KOPT-K1 (cell line): ENCODE measurements around the gene TOX2.

ENCODE experiments used
- H3K27ac ChIP-seq: fragments of 200-600 bp; sonication (generic); 2 replicates; pipeline ENCODE4 v1.5.1; 2016; ENCODE audit warnings: antibody characterized with exemption, mild to moderate bottlenecking, low read depth, low read length; ENCODE audit not compliant: poor library complexity, severe bottlenecking
- H3K36me3 ChIP-seq: fragments of 200-600 bp; sonication (generic); 2 replicates; pipeline ENCODE4 v1.5.1; 2017; ENCODE audit warnings: antibody characterized with exemption, mild to moderate bottlenecking, low read length, moderate library complexity; ENCODE audit not compliant: insufficient read depth
- H3K9me3 ChIP-seq: fragments of 200-600 bp; sonication (generic); 2 replicates; pipeline ENCODE4 v1.5.1; 2017; ENCODE audit warnings: antibody characterized with exemption, low read length, mild to moderate bottlenecking; ENCODE audit not compliant: insufficient read depth, poor library complexity, severe bottlenecking

The TOX2 gene

DNA sequence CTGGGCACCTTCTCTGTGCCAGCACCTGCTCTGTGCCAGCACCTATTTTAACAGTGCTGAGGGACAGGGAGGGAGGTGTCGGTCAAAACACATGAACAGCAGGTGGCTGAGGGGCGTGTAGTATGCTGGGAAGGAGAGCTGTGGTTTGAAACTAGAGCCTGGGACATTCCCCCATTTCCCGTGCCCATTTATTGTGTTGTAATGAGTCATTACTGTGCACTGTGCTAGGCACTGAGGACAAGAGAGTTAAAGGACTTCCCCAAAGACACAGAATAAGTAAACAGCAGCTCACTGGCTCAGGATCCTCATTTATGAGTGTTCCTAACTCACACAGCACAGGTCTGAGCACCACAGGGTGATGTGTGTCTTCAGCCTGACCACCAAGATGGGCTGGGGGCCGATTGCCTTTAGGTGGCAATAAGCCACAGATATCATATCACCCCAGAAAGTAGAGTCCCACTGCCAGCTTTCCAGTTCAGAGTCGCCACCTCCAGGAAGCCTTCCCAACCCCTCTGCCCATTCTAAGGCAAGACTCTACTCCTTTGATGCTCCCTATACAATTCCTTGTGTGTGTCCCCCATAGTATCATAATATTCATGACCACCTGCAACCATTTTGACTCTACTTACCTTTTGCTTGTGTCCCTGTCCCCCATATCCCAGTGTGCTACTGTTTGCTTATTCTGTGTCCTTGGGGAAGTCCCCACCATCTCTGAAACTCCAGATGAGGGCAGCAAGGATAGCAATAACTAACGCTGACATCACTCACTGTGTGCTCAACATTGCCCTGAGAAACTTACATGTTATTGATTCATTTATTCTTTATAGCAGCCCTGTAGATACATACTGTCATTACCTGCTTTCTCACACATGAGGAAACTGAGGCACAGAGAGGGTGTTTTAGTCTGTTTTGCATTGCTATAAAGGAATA is 87.3 kb downstream of the TOX2 start:
- Histone ChIP-seq H3K9me3 (no peaks in the 10 kb centered on the region), H3K36me3 (no peaks in the 10 kb centered on the region), H3K27ac (no peak overlapping the region)

DNA sequence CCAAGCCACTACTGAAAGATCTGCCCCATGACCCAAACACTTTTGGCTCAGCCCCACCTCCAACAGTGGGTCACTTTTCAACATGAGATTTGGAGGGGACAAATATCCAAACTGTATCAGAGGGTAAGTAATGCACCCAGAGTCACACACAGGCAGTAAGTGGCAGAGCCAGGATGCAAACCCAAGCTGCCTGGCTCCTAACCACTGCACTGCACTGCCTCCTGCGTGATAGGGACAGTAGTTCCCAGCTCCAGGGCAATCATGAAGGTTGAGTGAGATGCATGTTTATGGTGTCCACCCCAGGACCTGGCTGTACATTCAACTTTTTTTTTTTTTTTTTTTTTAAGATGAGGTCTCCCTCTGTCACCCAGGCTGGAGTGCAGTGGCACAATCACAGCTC is 88.2 kb downstream of the TOX2 start:
- H3K36me3 ChIP-seq: no peaks in the 10 kb centered on the region
- no peak overlapping the region for H3K27ac ChIP-seq
- H3K9me3 ChIP-seq: no peaks in the 10 kb centered on the region

DNA sequence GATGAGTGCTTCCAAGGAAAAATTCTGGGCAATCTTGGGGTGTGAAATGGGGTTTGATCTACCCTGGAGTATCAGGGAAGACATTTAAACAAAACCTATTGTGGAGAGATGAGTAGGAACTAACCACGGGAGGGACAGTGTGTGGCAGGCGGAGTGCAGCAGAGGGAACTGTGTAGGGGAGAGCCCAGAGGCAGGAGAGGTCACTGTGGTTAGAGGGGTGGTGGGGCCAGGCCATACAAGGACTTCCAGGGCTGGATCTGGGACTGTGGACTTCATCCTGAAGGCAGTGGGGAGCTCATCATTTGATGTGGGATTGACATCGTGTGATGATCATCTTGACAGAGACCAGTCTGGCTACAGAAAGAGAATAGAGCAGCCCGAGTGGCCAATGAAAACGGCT is 89.0 kb downstream of the TOX2 start:
- Histone ChIP-seq H3K36me3 (no peaks in the 10 kb centered on the region), H3K9me3 (no peaks in the 10 kb centered on the region), H3K27ac (no peak overlapping the region)

DNA sequence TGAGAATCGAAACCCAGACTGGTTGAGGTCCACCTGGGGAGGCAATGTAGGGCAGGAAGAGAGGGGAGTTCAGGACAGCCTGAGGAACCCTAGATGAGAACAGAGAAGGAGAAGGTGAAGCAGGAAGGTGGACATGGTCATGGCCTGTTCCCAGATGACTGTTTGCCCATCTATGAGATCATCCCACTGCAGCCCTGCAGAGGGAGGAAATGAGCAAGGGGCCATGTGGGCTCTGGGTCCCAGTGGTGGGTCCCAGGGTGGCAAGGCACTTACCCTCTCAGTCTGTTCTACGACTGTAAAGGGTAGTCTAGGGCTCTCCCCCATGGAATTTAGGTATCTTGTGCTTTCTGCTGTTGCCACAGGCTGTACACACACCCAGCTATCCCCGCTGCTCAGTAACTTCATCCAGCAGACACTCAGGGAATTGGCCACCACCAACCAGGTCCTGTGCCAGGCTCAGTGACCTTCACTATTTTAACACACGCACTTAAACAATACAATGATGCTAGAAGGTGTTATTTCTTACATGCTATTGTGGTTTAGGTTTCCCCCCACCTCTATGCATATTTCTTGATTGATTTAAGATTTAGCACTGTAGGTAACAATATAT is 89.8 kb downstream of the TOX2 start:
- no peak overlapping the region for H3K27ac ChIP-seq
- no peaks in the 10 kb centered on the region for H3K36me3 ChIP-seq
- H3K9me3 ChIP-seq: no peaks in the 10 kb centered on the region

DNA sequence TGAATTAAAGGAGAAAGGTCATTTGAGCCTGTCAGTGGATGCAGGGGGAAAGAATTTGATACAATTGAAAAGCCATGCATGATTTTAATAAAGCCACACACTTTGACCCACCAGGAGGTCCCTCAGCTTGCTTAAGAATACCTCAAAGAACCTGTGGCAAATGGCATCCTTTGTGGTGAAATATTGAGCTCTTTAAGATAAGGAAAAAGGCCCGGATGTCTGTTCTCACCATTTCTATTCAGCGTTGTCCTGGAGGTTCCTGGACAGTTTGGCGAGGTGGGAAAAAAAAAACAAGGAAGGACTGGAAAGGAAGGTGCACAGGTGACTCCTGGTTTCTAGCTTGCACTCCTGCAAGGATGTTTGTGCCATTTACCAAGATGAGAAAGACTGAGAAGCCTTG is 91.0 kb downstream of the TOX2 start:
- no peaks in the 10 kb centered on the region for H3K36me3 ChIP-seq
- H3K27ac ChIP-seq: no peak overlapping the region
- no peaks in the 10 kb centered on the region for H3K9me3 ChIP-seq

DNA sequence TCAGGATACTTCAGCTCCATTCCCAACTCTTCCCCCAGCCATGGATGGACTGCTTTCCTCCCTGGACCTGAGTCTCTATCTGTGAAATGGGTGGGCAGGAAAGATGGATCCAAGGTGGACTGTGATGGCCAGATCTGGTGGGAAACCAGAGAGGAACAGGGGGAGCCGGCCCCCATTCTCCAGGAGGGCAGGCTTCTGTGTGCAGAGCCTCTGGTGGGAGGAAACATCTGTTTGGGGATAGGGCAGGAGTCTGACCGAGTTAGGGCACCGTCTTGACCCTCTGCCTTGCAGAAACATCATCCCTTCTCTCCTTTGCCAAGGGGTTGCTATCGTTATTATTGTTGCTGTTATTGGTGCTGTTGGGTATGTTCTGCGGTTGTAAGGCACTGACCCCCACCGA is 91.5 kb downstream of the TOX2 start:
- Histone ChIP-seq H3K27ac (no peak overlapping the region), H3K9me3 (no peaks in the 10 kb centered on the region), H3K36me3 (no peaks in the 10 kb centered on the region)

DNA sequence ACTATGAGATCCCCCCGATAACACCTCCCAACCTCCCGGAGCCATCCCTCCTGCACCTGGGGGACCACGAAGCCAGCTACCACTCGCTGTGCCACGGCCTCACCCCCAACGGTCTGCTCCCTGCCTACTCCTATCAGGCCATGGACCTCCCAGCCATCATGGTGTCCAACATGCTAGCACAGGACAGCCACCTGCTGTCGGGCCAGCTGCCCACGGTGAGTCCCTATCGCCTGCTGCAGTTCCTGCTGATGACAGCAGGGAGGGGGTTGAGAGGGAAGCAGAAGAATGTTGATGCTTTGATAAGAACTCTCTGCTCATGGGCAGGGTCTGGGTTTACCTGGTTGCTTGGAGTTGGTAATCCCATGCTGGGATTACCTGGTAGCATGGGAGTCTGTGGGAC is 91.9 kb downstream of the TOX2 start:
- Histone ChIP-seq H3K36me3 (no peaks in the 10 kb centered on the region), H3K27ac (no peak overlapping the region), H3K9me3 (no peaks in the 10 kb centered on the region)

DNA sequence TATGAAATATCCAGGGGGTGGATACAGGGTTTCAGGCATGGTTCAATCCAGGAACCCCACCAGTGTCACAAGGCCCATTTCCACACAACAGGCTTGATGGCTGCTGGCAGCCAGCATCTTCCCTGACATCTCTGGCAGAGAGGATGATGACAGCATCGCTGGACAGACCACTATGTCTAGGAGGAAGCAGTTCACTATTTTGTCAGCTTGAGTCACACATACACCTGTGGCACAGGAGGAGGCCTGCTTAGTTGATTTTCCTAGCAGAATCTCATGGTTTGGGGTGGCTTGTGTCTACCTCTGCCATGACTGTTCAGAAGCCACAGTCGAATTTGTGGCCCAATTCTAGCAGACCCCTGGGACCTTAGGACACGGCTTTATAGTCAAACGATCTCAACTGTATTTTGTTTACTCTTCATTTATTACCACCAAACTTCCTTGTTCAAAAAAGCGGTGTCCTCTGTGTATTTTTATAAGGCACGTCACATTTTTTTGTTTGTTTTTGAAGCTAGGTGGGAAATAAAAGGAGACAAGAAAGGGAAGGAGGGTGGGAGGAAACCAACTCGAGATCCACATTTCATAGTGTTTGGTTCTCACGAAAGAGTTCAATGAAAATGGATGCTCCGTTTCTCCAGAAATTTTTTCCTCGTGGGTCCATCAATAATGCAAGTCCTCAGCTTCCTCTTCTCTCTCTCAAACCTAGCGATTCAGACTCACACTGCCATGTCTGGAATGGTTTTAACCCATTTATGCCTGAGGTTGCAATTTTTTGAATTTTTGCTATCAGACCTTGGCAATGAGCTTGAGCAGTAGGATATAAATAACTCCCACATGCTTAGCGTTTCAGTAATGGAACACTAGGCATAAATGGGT is 94.4 kb downstream of the TOX2 start:
- Histone ChIP-seq H3K27ac (no peak overlapping the region), H3K9me3 (no peaks in the 10 kb centered on the region)

DNA sequence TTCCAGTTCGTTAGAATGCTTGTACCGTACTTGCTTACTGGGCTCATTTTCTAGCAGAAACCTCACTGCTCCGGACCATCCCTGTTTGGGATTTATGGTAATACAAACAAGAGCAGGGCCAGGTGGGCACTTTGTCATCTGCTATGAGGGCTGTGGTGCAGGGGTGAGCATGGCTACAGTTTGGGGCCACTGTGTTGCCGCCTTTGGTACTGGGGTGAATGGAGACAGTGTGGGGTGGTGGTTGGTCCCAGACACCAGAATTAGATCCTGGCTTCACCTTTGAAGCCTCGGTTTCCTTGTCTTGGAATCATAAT is 95.0 kb downstream of the TOX2 start:
- Histone ChIP-seq H3K27ac (no peak overlapping the region), H3K9me3 (no peaks in the 10 kb centered on the region), H3K36me3 (no peaks in the 10 kb centered on the region)

More for the DNA sequence above, 94.4 kb downstream of the TOX2 start:
- no peaks in the 10 kb centered on the region for H3K36me3 ChIP-seq

DNA sequence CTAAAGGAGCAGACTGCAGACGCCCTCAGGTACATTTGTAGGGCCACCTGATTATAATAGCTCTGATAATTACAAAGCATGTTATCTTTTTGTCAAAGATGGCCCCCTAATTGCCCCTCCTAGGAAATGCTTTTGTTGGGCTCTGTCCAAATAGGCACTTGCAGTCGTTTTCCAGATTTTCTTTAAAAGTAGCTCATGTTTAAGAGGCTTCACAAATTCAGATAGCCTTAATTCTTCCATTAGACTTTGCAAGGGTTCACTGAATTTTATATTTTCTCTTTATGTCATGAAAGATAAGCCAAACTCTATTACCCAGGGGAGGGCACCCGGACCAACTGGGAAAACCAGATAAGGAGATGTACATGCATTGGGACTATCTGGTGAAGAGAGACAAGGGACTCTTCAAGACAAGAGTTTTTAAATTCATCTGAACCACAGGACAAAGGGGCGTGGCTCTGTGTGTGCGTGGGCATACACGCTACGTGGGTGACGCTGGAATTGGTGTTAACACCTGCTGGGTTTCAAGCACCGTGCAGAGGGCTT is 95.6 kb downstream of the TOX2 start:
- Histone ChIP-seq H3K27ac (no peak overlapping the region), H3K9me3 (no peaks in the 10 kb centered on the region), H3K36me3 (no peaks in the 10 kb centered on the region)

DNA sequence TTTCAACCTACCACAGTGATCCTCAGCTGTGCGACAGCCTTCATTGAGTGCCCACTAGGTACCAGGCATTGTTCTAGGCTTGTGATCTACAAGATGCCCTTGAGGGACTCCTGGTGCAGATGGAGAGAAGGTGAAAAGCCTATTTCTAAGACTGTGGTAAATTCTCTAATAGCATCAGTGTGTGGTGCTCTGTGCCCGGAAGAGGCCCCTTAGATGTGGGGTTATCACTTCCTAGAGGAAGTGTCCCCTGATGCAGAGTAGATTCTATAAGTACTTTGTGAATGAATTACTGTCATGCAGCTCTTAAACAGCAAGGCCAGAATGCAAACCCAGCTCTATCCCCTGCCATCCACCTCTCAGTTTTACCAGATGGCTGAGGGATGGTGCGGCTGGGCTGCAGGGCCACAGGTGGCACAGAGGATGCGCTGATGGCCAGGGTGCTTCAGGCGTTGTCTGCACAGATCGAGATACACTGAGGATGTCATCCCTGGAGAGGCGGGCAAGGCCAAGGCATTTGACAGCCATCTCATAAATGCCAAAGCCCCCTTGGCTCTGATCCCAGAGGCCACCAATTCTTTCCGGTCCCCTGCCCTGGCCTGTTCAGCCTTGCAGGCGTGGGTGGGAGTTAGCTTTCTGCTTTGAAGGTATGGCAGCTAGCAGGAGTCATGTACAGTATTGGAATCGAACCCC is 96.7 kb downstream of the TOX2 start:
- H3K9me3 ChIP-seq: no peaks in the 10 kb centered on the region
- no peak overlapping the region for H3K27ac ChIP-seq
- H3K36me3 ChIP-seq: no peaks in the 10 kb centered on the region

DNA sequence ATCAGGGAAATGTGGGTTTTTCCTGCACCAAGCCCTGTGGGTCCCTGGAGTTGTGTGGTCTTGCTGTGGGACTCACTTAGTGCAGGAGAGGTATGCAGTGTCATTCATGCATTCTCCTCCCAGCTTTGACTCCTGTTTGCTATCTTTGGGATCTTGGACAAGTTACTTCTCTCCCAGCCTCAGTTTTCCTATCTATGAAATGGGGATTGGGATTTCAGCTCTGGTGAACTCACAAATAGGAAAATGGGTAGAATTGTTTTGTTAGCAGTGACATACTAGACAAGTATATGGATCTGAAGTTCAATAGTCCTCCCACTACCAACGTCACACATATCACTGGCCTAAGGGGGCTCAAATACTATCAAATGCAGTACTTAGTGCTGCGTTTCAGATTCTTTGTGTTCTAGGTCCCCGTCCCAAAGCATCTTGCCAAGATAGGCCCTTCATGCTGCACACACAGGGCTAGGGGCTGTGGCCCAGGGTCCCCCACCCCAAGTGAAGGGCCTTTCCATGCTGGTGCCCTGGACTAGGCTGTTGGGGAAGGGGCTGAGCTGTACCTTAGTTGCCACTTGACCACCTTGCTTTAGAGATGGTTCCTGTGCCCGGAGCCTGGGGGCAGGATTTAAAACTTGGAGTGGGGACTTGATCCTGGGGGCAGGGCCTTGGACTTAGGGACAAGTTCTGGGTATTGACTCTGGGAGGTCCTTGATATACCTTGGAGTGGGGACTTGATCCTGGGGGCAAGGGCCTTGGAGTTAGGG is 98.0 kb downstream of the TOX2 start:
- H3K36me3 ChIP-seq: no peaks in the 10 kb centered on the region
- no peaks in the 10 kb centered on the region for H3K9me3 ChIP-seq
- no peak overlapping the region for H3K27ac ChIP-seq

DNA sequence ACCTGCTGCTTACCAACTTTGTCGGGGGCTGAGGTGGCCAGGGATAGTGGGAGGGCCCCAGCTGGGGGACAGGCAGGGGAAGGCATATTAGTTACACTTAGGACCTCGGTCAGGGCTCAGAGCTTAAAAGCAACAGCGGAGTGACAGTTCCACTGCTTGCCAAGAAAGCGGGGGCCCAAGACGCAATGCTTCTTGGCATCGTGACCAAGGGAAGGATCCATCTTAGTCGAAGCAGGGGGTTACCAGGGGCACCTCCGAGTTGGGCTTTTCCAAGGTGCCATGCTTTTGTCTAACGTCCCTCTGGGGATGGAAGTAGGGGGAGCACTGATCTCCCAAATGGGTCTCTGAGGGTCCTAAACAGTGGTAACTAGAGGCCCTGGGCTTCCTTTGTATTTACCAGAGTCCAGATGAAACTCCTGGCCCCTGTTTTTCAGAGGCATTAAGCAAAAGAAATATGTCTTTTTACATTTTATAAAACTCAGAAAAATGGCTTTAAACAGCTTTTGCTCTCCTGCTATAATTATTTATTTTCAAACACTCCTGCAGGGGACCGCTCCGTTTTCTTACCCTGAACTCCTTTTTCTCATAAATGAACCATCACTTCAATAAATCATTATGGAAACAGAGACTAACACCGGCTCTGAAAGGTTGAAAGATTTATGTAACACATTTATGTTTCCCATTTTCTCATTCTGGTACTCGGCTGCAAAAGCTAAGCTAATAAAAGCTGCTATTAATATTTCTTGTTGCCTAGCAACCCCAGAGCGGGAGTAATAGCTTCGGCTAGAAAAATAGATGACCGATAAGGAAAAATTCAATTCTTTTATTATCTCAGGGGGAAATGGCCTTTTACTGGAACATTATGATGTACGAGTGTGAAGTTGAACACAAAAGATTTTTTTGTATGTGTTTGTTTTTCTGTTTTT is 100.4 kb downstream of the TOX2 start:
- no peak overlapping the region for H3K27ac ChIP-seq
- no peaks in the 10 kb centered on the region for H3K9me3 ChIP-seq

More for the DNA sequence above, 100.4 kb downstream of the TOX2 start:
- H3K36me3 ChIP-seq: no peaks in the 10 kb centered on the region
